ENCODE measurements around the gene BIN1. TPM values are rescaled to one million over a fixed set of nuclear protein-coding genes. Genes with fewer than 3 reads are reported as not detected.

Gene BIN1
- total RNA-seq, 1 experiment from 2014 or later = 31.8 TPM

DNA sequence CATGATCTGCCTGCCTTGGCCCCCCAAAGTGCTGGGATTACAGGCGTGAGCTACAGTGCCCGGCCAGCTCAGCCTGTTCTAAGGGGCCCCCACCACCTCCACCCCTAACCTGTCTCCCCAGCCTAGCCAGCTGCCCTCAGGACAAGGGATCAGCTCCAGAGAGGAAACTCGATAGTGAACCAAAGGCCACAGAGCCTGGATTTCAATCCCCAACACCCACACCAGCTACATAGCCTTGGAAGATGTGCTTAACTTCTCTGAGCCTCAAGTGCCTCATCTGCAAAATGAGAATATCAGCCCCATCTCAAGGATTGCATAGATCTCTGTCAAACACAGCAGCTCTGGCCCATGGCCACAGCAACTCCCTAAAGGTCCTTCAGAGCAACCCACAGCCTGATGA lies 32.0 kb downstream of the BIN1 start:
- ATAC-seq (no peak), DNase-seq (ENCODE audit: low read depth, low spot score) (no peak)
- Histone ChIP-seq H3K4me3 (replicated peaks in 1 of 2; ENCODE audit: low read depth in 1 of 2, low read length in 2 of 2) (no peak overlapping the region), H3K4me2 (ENCODE audit: low read length) (no peak overlapping the region), H2AFZ (ENCODE audit: low read depth, low read length, poor library complexity, severe bottlenecking) (no peak overlapping the region), H3K9ac (ENCODE audit: low read length) (no peak overlapping the region), H3K4me1 (ENCODE audit: control insufficient read depth in 1 of 2, insufficient read depth in 2 of 2, low read length in 2 of 2) (peaks cover 3 to 29% of the 10 kb centered on the region in 2 experiments; a peak in 3 of 4 replicates), H4K20me1 (ENCODE audit: insufficient read depth) (no peaks in the 10 kb centered on the region), H3K36me3 (ENCODE audit: control insufficient read depth in 1 of 2, insufficient read depth in 2 of 2, low read length in 2 of 2) (no peaks in the 10 kb centered on the region), H3K9me3 (ENCODE audit: control insufficient read depth in 1 of 2, insufficient read depth in 1 of 2, low read depth in 1 of 2, low read length in 2 of 2) (no peaks in the 10 kb centered on the region), H3K79me2 (ENCODE audit: insufficient read depth, low read length) (no peaks in the 10 kb centered on the region; the same call in 1 of the 2 replicates), H3K27ac (ENCODE audit: low read depth, low read length) (no peak overlapping the region), H3K9me2 (ENCODE audit: insufficient read depth) (no peaks in the 10 kb centered on the region), H3K27me3 (ENCODE audit: insufficient read depth, low read length) (no peaks in the 10 kb centered on the region)
- intact Hi-C loops (cut with micrococcal nuclease) = no loop called here
- ChIA-PET CTCF (no interaction called here), RAD21 (ENCODE audit: low non-redundant PET in 1 of 2, low total read pairs in 2 of 2, uncharacterized antibody in 2 of 2, unreplicated experiment in 2 of 2) (no interaction called here), POLR2A (no interaction called here)
- BruUV-seq (replicated peaks) = no TSS peak
- TF ChIP-seq CEBPB (IDR thresholded peaks at IDR 0.05; ENCODE audit: low read depth) (no peak), ZNF274 (IDR thresholded peaks at IDR 0.05; ENCODE audit: low read depth, low read length) (no peak), TCF7L2 (IDR thresholded peaks at IDR 0.05; ENCODE audit: borderline replicate concordance, extremely low read depth, insufficient read depth, insufficient read length) (no peak), CBX3 (IDR thresholded peaks at IDR 0.05; ENCODE audit: low read depth) (no peak), JUND (IDR thresholded peaks at IDR 0.05) (no peak), EGR1 (IDR thresholded peaks at IDR 0.05; ENCODE audit: low read depth) (no peak), SRF (IDR thresholded peaks at IDR 0.05; ENCODE audit: low read depth) (no peak), POLR2A (IDR thresholded peaks at IDR 0.05; ENCODE audit: borderline replicate concordance, extremely low read depth, insufficient read depth, insufficient read length) (no peak)
- TF ChIP-seq, protein P1, sequence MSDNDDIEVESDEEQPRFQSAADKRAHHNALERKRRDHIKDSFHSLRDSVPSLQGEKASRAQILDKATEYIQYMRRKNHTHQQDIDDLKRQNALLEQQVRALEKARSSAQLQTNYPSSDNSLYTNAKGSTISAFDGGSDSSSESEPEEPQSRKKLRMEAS (IDR thresholded peaks at IDR 0.05) = no peak
- TF ChIP-seq, protein P2, sequence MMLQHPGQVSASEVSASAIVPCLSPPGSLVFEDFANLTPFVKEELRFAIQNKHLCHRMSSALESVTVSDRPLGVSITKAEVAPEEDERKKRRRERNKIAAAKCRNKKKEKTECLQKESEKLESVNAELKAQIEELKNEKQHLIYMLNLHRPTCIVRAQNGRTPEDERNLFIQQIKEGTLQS (IDR thresholded peaks at IDR 0.05) = no peak

DNA sequence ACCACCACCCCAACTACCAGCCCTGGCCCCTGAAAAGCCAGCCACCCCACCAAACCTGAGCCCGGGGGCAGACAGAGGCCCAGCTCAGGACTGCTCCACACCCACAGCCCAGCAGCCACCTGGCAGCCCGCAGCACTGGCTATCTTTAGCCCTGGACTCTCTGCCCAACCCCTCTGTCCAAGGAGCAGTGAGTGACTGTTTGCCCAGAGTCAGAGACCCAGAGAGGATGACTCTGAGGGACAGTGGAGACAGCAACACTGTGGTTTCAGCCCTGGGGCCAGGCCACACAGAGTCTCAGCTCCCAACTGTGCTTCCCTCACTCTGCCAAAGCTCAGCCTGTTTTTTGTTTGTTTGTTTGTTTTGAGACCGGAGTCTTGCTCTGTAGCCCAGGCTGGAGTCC lies 32.6 kb downstream of the BIN1 start:
- Histone ChIP-seq H3K27me3 (ENCODE audit: insufficient read depth, low read length) (no peaks in the 10 kb centered on the region), H3K9me2 (ENCODE audit: insufficient read depth) (no peaks in the 10 kb centered on the region), H3K9me3 (ENCODE audit: control insufficient read depth in 1 of 2, insufficient read depth in 1 of 2, low read depth in 1 of 2, low read length in 2 of 2) (no peaks in the 10 kb centered on the region), H3K79me2 (ENCODE audit: insufficient read depth, low read length) (no peaks in the 10 kb centered on the region; the same call in 1 of the 2 replicates), H2AFZ (ENCODE audit: low read depth, low read length, poor library complexity, severe bottlenecking) (no peak overlapping the region), H3K4me3 (replicated peaks in 1 of 2; ENCODE audit: low read depth in 1 of 2, low read length in 2 of 2) (no peak overlapping the region), H3K9ac (ENCODE audit: low read length) (no peak overlapping the region), H3K36me3 (ENCODE audit: control insufficient read depth in 1 of 2, insufficient read depth in 2 of 2, low read length in 2 of 2) (no peaks in the 10 kb centered on the region), H3K4me2 (ENCODE audit: low read length) (no peak overlapping the region), H4K20me1 (ENCODE audit: insufficient read depth) (no peaks in the 10 kb centered on the region), H3K4me1 (ENCODE audit: control insufficient read depth in 1 of 2, insufficient read depth in 2 of 2, low read length in 2 of 2) (peaks cover 3 to 23% of the 10 kb centered on the region in 2 experiments; a peak in 3 of 4 replicates), H3K27ac (ENCODE audit: low read depth, low read length) (no peak overlapping the region)
- ATAC-seq = no peak
- ChIA-PET CTCF (no interaction called here), POLR2A (no interaction called here), RAD21 (ENCODE audit: low non-redundant PET in 1 of 2, low total read pairs in 2 of 2, uncharacterized antibody in 2 of 2, unreplicated experiment in 2 of 2) (no interaction called here)
- TF ChIP-seq JUND (IDR thresholded peaks at IDR 0.05) (no peak), EZH2 (IDR thresholded peaks at IDR 0.05) (no peak)
- BruUV-seq (replicated peaks) = no TSS peak
- no peak for DNase-seq (ENCODE audit: low read depth, low spot score)
- intact Hi-C loops (cut with micrococcal nuclease) = no loop called here
